ENCODE results near the gene UPP2. TPM values are rescaled to one million over a fixed set of nuclear protein-coding genes. Genes with fewer than 3 reads are reported as not detected.

The UPP2 gene
- total and polyA plus RNA-seq, 2 of the 13 experiments (the other 11 are each of a cell fraction or from before 2014, with no cell fraction given) = 0.07 to 0.28 TPM

DNA sequence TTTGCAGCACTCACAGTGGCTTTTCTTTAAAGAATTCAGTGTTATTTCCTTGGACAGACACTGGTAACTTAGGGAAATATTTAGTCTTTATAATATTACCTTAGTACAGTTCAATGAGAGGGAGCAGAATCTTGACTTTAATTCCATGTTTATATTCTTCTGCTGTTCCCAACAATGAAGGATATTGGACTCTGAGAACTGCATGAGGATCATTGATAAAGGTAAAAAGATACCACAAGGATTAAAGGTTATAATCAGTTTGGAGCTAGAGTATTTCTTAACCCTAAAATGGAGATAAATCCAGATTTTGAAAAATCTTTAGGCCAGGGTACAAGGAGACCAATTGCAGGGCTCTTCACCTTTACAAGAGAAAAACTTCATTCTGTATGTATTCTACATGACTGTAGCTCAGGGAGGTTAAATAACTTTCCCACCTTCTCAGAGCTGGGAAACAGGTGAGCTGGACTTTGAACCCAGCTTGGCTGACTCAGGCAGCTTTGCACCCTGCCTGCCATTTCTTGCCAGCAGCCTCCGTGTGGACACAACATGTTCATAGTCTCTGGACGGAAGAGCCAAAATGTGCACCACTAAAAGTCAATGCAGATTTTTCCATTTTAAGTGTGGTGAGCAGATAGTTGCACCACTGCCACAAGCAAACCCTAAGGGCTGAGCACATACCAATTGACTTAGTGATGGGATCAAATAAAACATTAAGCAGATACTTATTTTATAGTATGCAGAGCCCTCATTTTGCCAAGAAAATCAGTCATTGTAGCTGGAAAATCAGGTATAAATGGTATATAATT, 26.7 kb downstream of the UPP2 start (continued):
- TF ChIP-seq, protein P1, sequence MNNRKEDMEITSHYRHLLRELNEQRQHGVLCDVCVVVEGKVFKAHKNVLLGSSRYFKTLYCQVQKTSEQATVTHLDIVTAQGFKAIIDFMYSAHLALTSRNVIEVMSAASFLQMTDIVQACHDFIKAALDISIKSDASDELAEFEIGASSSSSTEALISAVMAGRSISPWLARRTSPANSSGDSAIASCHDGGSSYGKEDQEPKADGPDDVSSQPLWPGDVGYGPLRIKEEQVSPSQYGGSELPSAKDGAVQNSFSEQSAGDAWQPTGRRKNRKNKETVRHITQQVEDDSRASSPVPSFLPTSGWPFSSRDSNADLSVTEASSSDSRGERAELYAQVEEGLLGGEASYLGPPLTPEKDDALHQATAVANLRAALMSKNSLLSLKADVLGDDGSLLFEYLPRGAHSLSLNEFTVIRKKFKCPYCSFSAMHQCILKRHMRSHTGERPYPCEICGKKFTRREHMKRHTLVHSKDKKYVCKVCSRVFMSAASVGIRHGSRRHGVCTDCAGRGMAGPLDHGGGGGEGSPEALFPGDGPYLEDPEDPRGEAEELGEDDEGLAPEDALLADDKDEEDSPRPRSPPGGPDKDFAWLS (CRISPR knock-in tag; IDR thresholded peaks at IDR 0.05; ENCODE audit: borderline replicate concordance) = no peak
- TF ChIP-seq KAT2B (IDR thresholded peaks at IDR 0.05; ENCODE audit: borderline replicate concordance, low read depth, low read length) = no peak
- TF ChIP-seq, protein P2, sequence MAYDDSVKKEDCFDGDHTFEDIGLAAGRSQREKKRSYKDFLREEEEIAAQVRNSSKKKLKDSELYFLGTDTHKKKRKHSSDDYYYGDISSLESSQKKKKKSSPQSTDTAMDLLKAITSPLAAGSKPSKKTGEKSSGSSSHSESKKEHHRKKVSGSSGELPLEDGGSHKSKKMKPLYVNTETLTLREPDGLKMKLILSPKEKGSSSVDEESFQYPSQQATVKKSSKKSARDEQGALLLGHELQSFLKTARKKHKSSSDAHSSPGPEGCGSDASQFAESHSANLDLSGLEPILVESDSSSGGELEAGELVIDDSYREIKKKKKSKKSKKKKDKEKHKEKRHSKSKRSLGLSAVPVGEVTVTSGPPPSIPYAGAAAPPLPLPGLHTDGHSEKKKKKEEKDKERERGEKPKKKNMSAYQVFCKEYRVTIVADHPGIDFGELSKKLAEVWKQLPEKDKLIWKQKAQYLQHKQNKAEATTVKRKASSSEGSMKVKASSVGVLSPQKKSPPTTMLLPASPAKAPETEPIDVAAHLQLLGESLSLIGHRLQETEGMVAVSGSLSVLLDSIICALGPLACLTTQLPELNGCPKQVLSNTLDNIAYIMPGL (CRISPR knock-in tag; IDR thresholded peaks at IDR 0.05; ENCODE audit: borderline replicate concordance in 1 of 2, low read depth in 1 of 2) = peak; percentile 44 to 58; a peak in 3 of 4 replicates
- TF ChIP-seq, protein P3, sequence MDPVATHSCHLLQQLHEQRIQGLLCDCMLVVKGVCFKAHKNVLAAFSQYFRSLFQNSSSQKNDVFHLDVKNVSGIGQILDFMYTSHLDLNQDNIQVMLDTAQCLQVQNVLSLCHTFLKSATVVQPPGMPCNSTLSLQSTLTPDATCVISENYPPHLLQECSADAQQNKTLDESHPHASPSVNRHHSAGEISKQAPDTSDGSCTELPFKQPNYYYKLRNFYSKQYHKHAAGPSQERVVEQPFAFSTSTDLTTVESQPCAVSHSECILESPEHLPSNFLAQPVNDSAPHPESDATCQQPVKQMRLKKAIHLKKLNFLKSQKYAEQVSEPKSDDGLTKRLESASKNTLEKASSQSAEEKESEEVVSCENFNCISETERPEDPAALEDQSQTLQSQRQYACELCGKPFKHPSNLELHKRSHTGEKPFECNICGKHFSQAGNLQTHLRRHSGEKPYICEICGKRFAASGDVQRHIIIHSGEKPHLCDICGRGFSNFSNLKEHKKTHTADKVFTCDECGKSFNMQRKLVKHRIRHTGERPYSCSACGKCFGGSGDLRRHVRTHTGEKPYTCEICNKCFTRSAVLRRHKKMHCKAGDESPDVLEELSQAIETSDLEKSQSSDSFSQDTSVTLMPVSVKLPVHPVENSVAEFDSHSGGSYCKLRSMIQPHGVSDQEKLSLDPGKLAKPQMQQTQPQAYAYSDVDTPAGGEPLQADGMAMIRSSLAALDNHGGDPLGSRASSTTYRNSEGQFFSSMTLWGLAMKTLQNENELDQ (CRISPR knock-in tag; IDR thresholded peaks at IDR 0.05; ENCODE audit: borderline replicate concordance) = no peak
- 0 out of 2 replicates have a peak, but pooled peaks have one; percentile 29 for TF ChIP-seq ESRRA (CRISPR knock-in tag; IDR thresholded peaks at IDR 0.05; ENCODE audit: low read depth)
- TF ChIP-seq KDM1A (CRISPR knock-in tag; IDR thresholded peaks at IDR 0.05) = peak; percentile 22; the same call in 1 of the 2 replicates
- TF ChIP-seq, protein P4, sequence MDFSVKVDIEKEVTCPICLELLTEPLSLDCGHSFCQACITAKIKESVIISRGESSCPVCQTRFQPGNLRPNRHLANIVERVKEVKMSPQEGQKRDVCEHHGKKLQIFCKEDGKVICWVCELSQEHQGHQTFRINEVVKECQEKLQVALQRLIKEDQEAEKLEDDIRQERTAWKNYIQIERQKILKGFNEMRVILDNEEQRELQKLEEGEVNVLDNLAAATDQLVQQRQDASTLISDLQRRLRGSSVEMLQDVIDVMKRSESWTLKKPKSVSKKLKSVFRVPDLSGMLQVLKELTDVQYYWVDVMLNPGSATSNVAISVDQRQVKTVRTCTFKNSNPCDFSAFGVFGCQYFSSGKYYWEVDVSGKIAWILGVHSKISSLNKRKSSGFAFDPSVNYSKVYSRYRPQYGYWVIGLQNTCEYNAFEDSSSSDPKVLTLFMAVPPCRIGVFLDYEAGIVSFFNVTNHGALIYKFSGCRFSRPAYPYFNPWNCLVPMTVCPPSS (IDR thresholded peaks at IDR 0.05) = no peak
- TF ChIP-seq RAD21 (CRISPR knock-in tag; IDR thresholded peaks at IDR 0.05) = peak; percentile 49; the same call in 1 of the 2 replicates
- TF ChIP-seq ZFP90 (CRISPR knock-in tag; IDR thresholded peaks at IDR 0.05; ENCODE audit: borderline replicate concordance) = peak; percentile 78
- TF ChIP-seq, protein P5, sequence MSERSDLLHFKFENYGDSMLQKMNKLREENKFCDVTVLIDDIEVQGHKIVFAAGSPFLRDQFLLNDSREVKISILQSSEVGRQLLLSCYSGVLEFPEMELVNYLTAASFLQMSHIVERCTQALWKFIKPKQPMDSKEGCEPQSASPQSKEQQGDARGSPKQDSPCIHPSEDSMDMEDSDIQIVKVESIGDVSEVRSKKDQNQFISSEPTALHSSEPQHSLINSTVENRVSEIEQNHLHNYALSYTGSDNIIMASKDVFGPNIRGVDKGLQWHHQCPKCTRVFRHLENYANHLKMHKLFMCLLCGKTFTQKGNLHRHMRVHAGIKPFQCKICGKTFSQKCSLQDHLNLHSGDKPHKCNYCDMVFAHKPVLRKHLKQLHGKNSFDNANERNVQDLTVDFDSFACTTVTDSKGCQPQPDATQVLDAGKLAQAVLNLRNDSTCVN (CRISPR knock-in tag; IDR thresholded peaks at IDR 0.05; ENCODE audit: borderline replicate concordance) = peak; percentile 84
- TF ChIP-seq, protein P6, sequence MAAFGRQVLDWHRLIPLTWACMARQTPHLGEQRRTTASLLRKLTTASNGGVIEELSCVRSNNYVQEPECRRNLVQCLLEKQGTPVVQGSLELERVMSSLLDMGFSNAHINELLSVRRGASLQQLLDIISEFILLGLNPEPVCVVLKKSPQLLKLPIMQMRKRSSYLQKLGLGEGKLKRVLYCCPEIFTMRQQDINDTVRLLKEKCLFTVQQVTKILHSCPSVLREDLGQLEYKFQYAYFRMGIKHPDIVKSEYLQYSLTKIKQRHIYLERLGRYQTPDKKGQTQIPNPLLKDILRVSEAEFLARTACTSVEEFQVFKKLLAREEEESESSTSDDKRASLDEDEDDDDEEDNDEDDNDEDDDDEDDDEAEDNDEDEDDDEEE (CRISPR knock-in tag; IDR thresholded peaks at IDR 0.05) = 0 out of 2 replicates have a peak, but pooled peaks have one; percentile 47
- peak; percentile 62; the same call in 1 of the 2 replicates for TF ChIP-seq THAP11 (CRISPR knock-in tag; IDR thresholded peaks at IDR 0.05)
- TF ChIP-seq ZNF772 (CRISPR knock-in tag; IDR thresholded peaks at IDR 0.05) = 0 out of 2 replicates have a peak, but pooled peaks have one; percentile 42
- TF ChIP-seq STAG1 (CRISPR knock-in tag; IDR thresholded peaks at IDR 0.05) = peak; percentile 51
- peak; percentile 82 for TF ChIP-seq MIXL1 (CRISPR knock-in tag; IDR thresholded peaks at IDR 0.05)
- TF ChIP-seq GZF1 (CRISPR knock-in tag; IDR thresholded peaks at IDR 0.05) = no peak
- no peak for TF ChIP-seq GABPA (IDR thresholded peaks at IDR 0.05; ENCODE audit: low read depth, low read length)
- TF ChIP-seq GABPA (CRISPR knock-in tag; IDR thresholded peaks at IDR 0.05; ENCODE audit: low read depth) = no peak
